CMK (cell line): ENCODE data around the gene EHD4.

Source experiments
- DNase-seq: peaks from one replicate; pipeline ENCODE4 v3.0.0-alpha.2; 2010; ENCODE audit warnings: low read depth

Gene EHD4

DNA sequence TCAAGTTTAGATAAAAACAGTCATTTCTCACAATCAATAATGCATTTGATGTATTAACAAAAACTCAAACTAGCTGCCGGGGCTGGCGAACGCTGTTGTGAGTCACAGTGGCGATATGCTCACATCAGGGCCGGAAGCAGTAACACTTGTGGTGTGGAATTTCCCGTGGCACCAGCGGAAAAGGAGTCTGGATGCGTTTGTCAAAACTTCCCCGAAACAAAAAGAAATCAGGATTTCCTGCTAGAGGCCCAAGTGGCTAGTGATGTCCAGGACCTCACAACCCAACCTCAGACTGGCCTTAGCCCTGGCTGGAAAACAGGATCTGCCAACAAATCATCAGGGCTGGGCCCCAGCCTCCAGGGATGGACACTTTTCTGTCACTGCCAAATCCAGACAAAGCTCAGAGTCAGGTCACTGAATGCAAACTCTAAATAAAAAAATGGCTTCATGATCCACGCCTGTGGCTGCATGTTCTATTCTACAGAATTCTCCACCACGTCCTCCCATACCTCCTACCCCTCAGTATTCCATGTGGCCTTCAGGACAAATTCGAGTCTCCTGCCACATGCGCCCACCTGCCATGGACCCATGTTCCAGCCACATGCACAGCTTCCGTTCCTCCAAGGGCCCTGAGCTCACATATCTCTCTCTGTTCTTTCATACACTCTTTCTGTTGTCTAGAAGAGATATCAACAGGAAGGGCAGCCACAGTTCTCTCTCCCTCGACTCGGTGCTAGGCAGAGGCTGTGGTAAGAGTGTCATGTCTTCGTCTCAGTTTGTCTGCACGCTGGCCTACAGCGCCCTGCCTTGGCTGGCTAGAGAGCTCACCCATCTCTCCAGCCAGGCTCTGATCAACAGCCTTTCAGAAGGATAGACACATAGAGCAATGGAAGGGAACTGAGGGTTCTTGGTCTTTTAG lies 35.4 kb downstream of the EHD4 start:
- DNase-seq: no peak

DNA sequence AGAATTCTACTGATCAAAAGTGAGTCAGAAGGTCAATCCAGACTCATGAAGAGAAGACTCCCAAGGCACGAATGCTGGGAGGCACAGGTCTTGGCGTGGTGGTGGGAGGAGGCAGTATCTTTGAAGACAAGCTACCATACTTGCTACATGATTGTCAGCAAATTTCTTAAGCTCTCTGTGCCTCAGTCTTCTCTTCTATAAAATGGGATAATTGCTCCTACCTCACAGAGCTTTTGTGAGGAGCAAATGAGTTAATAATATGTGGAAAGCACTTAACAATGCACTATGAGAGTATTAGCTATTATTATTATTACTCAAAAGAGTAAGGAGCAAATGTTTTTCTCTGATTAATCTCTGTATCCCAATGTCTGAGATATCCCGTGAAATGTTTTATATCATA lies 36.2 kb downstream of the EHD4 start:
- no peak for DNase-seq

DNA sequence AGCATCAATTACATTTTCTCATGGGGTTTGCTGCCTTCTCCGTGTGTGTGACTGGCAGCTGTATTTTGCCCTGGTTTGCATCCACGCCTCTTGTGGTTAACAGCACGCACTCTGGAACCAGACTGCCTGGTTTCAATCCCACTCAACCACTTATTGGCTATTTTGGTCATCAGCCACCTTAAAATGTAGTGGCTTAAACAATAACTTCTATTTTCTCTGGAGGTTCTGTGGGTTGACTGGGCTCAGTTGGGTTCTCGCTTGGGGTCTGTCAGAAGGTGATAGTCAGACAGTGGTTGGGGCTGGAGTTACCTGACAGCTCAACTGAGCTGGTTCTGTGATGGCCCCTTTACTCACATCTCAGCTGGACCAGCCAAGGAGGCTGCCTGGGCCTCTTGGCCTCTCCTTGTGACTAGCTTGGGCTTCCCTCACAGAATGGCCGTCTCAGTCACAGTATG lies 36.8 kb downstream of the EHD4 start:
- no peak for DNase-seq

DNA sequence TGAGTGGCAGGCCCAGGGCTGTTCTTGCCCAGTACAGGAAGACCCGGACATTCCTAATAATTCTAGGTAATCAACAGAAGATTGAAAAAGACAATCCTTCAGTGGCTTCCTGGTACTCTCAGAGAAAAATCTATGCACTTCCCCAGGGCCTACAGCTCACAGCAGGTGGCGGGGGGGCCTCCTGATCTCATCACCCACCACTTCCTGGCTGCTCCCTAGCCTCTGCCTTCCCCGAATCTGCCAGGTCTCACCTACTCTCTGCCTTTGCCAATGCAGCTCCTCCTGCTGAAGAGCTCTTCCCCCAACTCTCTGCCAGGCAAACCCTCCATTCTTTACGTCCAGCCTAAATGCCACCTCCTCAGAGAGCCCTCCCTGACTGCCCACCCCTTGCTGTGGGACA lies 37.5 kb downstream of the EHD4 start:
- no peak for DNase-seq

- DNase-seq: no peak
Observed at GRCh38 chr15:41933771-41934170, 38.6 kb downstream of the EHD4 start.

DNA sequence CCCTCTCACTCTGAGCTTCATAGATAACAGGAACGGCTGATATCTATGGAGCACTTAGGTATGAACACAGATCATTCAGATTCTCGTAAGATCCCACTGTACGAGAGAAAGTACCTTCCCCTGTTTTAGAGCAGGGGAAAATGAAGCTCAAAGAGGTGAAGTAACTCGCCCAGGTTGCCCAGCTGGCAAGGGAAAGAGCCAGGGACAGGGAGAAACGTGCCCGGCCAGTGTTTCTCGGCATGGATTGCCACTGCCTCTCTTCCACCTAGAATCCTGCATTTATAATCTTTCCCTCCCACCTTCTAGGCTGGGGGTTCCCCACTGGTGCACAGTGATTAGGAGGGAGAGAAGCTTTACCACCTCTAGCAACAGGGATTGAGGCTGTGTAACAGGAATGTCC lies 39.0 kb downstream of the EHD4 start:
- DNase-seq: no peak

DNA sequence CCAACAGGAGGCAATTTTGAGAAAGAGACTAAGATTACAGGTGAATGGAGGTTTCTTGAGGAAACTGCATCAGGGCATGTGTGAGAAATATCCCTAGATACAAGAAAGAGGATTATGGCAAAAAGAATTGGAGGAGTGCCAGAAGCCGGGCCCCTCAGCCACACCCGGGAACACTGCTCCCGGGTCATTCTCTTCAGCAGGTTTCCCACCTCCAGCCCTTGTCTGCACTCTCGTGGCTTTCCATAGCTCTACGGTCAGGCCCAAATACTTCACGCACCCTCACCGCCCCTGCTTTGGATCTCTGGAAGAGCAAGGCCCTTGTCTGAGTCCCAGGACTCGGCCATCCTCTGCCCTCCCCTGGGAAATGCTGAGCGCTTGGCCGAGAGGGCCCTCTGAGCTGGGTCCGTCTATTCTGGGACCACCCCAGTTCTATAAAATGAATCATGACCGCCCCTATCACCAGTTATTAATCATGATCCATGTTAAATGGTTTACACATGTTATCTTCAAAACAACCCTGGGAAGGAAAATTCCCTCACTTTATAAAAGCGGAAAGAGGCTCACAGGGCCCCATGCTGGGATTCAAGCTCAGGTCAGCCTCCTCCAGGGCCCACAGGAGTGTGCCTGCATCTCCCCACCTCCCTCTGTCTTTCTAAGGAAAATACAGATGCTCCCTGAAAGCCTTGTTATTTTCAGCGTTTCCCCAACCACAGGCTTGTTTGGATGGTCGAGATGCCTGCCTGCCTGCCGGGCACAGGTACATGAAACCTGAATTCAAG lies 39.7 kb downstream of the EHD4 start:
- DNase-seq: no peak

- no peak for DNase-seq
Observed at GRCh38 chr15:41932101-41932500, 40.3 kb downstream of the EHD4 start.

DNA sequence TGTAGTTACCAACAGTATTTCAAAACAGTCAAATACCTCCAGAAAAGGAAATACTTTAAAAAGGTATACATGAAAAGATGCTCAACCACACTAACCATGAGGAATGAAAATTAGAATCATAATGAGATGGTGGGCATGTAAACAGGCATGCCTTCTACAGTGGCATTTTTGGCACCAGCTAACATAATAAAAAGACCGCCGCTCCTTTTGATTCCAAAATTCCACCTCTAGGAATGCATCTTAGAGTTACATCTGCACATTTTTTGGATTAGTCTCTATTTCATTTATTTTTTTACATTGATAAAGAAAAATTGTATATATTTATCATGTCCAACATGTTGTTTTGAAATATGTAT lies 41.5 kb downstream of the EHD4 start:
- DNase-seq: no peak

DNA sequence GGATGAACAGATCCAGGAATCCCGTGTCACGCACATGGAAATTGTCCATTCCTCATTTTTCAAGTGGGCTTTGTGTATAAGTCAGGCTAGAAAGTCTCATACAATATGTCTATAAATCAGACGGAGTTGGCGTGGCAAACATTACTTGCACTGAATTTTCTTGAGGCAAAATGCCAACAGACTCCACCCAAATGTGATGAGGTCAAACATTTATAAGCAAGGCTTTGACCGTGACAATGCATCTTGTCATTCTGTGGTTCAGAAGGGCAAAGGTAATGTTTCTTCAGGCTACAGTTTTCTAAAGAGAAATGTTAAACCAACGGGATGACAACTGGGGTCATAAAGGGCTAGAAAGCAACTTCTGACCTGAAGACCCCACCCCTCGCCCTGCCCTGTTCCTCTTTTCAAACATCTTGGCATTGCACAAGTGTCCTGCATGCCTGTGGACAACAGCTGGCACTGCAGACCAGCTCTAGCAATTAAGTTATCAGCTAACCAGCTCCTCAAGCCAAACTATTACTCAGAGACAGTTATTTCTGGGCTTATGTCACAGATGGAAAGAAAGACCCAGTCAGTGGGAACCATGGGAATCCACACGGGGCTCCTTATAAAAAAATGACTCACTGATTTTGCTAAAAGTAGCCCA lies 42.0 kb downstream of the EHD4 start:
- no peak for DNase-seq

DNA sequence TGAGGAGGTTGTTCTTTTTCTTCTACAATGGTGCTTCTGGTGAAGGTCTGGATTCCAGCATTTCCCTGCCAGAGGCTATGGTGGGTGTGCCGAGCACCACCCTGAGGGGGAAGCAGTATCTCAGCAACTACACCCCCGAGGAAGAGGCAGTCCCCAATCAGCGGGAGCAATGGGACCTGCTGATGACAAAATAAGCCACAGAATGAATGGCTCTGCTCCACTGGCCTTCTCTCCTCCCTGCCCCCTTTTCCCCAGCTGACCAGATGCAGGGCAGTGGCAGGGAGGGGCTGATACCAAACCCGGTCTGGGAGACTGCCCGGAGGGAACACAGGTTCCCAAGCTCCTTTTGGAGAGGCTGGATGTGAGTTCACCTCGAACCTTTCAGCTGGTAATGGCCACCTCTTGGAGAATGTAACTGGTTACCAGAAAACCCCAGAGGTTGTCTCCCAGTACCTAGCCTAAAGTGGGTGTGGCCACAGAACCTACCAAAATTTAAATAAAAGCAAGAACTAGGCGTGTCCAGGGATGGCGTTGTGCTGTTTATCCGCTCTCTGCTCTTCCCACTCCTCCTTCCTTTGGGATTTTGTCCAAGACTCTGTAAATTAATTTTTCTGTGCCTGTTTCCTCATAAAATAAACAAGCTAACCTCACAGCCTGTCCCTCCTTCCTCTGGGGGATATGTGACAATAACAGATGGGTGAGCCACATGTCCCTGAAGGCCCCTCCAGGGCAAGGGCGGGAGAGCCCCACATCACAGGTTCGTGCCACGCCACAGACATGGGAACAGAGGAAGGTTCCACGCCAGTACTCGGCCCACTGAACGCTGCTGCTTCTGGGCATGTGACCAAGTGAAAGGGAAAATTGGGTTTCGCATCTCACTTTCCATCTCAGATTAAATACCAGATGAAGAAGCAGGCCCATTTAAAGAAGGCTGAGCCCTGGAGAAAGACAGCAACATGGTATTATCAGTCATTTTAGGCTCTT lies 43.4 kb downstream of the EHD4 start:
- DNase-seq: no peak

GRCh38 chr15:41928100-41928499 lies 44.3 kb downstream of the EHD4 start:
- no peak for DNase-seq

- DNase-seq: no peak
Observed at GRCh38 chr15:41927536-41927935, 44.8 kb downstream of the EHD4 start.

DNA sequence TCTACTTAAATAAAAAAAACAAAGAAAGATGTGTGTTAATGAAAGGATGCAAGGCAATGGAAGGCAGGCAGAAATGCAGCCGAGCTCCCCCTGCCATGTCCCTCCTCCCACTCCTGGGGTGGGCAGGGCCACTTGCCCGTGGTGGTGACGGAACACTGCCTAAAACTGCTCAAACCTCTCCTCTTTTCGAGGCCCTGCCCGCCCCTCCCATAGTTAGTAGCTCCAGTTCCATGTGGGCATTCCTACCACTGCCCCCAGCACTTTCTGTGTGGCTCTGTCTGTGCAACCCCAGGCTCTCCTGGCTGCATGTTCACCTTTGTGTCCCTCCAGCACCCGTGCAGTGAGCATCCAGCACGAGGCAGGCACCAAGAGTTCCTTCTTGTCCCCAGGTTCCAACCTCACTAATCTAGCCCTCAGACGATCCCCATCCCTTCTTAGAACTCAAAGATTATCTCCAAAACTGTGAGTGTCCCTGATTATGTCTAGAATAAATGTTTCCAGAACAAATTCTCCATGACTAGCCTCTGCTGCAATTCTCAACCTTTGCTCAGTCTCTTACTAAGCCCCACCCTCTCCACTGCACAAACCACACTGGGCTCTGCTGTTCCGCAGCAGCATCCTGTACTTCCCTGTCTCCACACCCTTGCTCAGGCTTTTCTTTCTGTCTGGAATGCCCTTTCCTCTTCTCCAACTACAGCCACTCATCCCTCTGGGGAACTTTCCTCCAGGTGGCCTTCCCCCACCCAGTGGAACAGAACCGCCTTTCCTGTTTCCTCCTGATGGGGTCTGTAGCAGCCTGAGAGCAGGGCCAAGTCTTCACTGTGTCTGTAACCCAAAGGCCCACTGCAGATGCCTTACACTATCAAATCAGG lies 45.9 kb downstream of the EHD4 start:
- no peak for DNase-seq

- DNase-seq: no peak
Observed at GRCh38 chr15:41925086-41925608, 47.2 kb downstream of the EHD4 start.

- DNase-seq: no peak
Observed at GRCh38 chr15:41923401-41923997, 48.9 kb downstream of the EHD4 start.

DNA sequence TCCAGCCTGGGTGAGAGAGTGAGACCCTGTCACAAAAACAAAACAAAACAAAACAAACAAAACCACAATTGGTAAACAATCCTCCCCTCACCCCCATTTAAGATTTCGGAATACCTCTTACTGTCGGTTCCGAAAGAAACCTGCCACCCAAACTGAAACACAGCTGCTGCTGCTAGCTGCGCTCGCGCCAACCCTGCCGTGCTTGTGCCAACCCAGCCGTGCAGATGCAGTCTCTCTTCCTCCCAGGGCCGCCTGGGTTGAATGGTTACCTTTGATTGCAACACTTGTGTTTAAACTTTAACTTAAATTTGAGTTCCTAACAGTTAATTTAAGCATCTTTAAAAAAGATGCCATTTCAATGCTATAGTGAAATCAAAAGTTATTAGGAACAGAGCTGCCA lies 50.0 kb downstream of the EHD4 start:
- DNase-seq: no peak

DNA sequence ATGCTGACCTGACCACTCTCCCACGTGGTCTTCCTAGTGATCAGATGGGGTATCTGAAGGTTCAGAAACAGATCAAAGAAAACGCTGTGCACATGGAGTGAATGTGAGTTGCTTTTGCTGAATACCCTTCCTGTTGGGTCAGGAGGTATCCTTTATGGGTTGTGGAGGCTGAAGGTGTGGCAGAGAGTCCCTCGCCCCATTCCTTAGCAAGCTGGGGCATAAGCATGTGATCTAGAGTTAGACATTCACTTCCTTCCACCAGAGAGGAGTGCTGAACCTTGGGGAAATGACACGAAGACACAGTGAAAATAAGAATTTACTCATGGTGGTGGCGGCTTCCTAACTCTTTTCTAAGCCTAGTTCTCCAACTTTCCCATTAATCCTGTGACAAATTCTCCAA lies 50.7 kb downstream of the EHD4 start:
- DNase-seq: no peak

DNA sequence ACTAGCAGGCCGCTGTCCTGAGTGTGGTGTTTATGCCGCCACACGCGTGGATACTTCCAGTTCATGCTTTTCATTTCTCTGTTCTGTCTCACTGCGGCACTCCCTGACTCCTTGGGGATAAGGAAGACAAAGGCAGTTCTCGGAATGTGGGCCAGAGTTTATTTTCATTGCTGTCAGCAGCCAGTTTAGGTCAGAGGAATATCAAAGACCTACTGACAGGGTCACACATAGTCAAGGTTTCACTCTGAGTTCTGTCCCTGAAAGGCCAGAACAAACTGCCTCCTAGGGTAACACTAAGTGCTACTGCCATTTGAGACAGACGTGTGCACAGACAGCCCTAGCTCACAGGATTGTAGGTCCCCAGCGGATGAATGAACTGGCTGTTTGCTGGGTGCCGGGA lies 51.2 kb downstream of the EHD4 start:
- no peak for DNase-seq

GRCh38 chr15:41919954-41920538 lies 52.3 kb downstream of the EHD4 start:
- DNase-seq: no peak
